ENCODE measurements around the gene TMEM151B. TPM values are rescaled to one million over a fixed set of nuclear protein-coding genes. Genes with fewer than 3 reads are reported as not detected.
A peak's percentile ranks its signal among the peaks of the same experiment; 100 is the strongest.

Gene TMEM151B
- total and polyA plus RNA-seq, 2 of the 13 experiments (the other 11 are each of a cell fraction or from before 2014, with no cell fraction given): not detected

DNA sequence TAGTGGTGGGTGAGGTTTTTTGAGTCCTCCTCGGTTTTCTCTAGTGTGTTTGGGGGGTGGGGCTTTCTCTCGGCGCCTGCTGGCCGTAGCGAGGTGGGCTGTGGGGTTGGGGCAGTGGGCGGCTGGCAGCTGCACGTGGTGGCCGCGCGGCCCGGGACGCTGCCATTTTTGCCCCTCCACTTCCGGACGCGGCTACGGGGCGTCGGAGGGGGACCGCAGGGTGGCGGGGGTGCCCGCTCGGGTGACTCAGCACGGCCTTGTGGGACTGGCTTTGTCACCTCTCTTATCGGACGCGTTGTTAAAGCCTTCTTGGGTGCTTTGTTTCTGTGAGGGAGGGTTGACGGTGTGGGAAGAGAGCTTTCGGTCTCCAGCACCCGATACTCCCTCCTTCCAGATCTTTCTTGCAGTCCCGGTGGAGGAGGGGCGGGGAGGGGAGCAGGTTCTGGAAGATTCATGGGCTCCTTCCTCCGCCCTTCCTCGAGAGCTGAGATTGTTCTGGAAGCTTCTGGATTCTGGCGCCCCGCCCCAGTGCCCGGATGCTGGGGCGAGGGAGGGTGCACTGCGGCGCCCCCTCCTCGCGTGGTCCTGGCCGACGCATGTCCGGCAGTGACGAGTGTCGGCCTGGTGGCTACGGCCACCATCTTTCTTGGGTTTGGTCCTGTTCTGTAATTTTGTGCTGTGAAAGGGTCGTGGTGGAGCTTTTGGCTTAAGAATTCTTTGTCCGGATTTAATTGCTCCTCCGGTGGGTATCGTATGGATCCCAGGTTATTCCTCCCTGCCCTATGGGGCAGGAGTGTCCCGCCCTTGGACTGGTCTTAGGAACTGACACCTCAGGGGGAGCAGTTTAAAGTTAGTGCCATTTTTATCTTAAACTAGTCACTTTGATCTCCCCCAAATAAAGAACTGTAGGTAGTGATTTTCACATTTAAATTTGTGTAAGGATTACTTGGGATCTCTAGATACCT, 22.6 kb upstream of the TMEM151B start (continued):
- TF ChIP-seq ZNF629 (CRISPR knock-in tag; conservative IDR thresholded peaks at IDR 0.05) (0 out of 2 replicates have a peak, but pooled peaks have one; percentile 3), ZNF383 (CRISPR knock-in tag; IDR thresholded peaks at IDR 0.05; ENCODE audit: borderline replicate concordance) (no peak), NCOA5 (CRISPR knock-in tag; IDR thresholded peaks at IDR 0.05) (no peak), HDAC6 (IDR thresholded peaks at IDR 0.05; ENCODE audit: low read depth, low read length) (0 out of 2 replicates have a peak, but pooled peaks have one; percentile 2), CENPX (CRISPR knock-in tag; IDR thresholded peaks at IDR 0.05) (no peak), SIN3B (IDR thresholded peaks at IDR 0.05; ENCODE audit: low read length) (no peak; the same call in 1 of the 2 replicates), RNF2 (conservative IDR thresholded peaks at IDR 0.05; ENCODE audit: low read depth) (no peak), SYNCRIP (IDR thresholded peaks at IDR 0.05; ENCODE audit: insufficient read depth, low read depth, low read length) (no peak), SPEN (CRISPR knock-in tag; IDR thresholded peaks at IDR 0.05; ENCODE audit: low read depth) (no peak; the same call in 1 of the 2 replicates), NFIC (IDR thresholded peaks at IDR 0.05; ENCODE audit: low read length) (no peak), JUND (CRISPR knock-in tag; IDR thresholded peaks at IDR 0.05) (no peak), HOXA9 (CRISPR knock-in tag; IDR thresholded peaks at IDR 0.05; ENCODE audit: borderline replicate concordance) (no peak), PCBP2 (optimal IDR thresholded peaks at IDR 0.05; ENCODE audit: low read depth, low read length, poor library complexity, severe bottlenecking) (peak; percentile 26), CCAR2 (optimal IDR thresholded peaks at IDR 0.05; ENCODE audit: low read depth, low read length) (no peak), ZKSCAN1 (IDR thresholded peaks at IDR 0.05; ENCODE audit: low read length) (no peak)
- TF ChIP-seq, protein P1, sequence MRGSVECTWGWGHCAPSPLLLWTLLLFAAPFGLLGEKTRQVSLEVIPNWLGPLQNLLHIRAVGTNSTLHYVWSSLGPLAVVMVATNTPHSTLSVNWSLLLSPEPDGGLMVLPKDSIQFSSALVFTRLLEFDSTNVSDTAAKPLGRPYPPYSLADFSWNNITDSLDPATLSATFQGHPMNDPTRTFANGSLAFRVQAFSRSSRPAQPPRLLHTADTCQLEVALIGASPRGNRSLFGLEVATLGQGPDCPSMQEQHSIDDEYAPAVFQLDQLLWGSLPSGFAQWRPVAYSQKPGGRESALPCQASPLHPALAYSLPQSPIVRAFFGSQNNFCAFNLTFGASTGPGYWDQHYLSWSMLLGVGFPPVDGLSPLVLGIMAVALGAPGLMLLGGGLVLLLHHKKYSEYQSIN (CRISPR knock-in tag; IDR thresholded peaks at IDR 0.05; ENCODE audit: borderline replicate concordance): no peak
- TF ChIP-seq, protein P2, sequence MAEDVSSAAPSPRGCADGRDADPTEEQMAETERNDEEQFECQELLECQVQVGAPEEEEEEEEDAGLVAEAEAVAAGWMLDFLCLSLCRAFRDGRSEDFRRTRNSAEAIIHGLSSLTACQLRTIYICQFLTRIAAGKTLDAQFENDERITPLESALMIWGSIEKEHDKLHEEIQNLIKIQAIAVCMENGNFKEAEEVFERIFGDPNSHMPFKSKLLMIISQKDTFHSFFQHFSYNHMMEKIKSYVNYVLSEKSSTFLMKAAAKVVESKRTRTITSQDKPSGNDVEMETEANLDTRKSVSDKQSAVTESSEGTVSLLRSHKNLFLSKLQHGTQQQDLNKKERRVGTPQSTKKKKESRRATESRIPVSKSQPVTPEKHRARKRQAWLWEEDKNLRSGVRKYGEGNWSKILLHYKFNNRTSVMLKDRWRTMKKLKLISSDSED (CRISPR knock-in tag; IDR thresholded peaks at IDR 0.05): 0 out of 2 replicates have a peak, but pooled peaks have one; percentile 60
- TF ChIP-seq, protein P3, sequence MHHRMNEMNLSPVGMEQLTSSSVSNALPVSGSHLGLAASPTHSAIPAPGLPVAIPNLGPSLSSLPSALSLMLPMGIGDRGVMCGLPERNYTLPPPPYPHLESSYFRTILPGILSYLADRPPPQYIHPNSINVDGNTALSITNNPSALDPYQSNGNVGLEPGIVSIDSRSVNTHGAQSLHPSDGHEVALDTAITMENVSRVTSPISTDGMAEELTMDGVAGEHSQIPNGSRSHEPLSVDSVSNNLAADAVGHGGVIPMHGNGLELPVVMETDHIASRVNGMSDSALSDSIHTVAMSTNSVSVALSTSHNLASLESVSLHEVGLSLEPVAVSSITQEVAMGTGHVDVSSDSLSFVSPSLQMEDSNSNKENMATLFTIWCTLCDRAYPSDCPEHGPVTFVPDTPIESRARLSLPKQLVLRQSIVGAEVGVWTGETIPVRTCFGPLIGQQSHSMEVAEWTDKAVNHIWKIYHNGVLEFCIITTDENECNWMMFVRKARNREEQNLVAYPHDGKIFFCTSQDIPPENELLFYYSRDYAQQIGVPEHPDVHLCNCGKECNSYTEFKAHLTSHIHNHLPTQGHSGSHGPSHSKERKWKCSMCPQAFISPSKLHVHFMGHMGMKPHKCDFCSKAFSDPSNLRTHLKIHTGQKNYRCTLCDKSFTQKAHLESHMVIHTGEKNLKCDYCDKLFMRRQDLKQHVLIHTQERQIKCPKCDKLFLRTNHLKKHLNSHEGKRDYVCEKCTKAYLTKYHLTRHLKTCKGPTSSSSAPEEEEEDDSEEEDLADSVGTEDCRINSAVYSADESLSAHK (CRISPR knock-in tag; IDR thresholded peaks at IDR 0.05; ENCODE audit: borderline replicate concordance): no peak
- TF ChIP-seq, protein P4, sequence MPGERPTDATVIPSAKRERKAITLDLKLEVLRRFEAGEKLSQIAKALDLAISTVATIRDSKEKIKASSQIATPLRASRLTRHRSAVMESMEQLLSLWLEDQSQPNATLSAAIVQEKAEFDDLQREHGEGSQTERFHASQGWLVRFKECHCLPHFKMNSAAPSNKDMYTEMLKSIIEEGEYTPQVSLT (CRISPR knock-in tag; IDR thresholded peaks at IDR 0.05; ENCODE audit: borderline replicate concordance, low read depth): no peak
- TF ChIP-seq, protein P5, sequence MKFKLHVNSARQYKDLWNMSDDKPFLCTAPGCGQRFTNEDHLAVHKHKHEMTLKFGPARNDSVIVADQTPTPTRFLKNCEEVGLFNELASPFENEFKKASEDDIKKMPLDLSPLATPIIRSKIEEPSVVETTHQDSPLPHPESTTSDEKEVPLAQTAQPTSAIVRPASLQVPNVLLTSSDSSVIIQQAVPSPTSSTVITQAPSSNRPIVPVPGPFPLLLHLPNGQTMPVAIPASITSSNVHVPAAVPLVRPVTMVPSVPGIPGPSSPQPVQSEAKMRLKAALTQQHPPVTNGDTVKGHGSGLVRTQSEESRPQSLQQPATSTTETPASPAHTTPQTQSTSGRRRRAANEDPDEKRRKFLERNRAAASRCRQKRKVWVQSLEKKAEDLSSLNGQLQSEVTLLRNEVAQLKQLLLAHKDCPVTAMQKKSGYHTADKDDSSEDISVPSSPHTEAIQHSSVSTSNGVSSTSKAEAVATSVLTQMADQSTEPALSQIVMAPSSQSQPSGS (CRISPR knock-in tag; IDR thresholded peaks at IDR 0.05): 0 out of 2 replicates have a peak, but pooled peaks have one; percentile 19

All from HepG2 (cell line).